HG03139 (cell line): ENCODE data around the gene APRT.

Source experiments
- ATAC-seq: cut with Tn5 transposase; IDR thresholded peaks from one replicate; pipeline ENCODE4 v1.9.1; 2021; ENCODE audit not compliant: unreplicated experiment

The APRT gene

DNA sequence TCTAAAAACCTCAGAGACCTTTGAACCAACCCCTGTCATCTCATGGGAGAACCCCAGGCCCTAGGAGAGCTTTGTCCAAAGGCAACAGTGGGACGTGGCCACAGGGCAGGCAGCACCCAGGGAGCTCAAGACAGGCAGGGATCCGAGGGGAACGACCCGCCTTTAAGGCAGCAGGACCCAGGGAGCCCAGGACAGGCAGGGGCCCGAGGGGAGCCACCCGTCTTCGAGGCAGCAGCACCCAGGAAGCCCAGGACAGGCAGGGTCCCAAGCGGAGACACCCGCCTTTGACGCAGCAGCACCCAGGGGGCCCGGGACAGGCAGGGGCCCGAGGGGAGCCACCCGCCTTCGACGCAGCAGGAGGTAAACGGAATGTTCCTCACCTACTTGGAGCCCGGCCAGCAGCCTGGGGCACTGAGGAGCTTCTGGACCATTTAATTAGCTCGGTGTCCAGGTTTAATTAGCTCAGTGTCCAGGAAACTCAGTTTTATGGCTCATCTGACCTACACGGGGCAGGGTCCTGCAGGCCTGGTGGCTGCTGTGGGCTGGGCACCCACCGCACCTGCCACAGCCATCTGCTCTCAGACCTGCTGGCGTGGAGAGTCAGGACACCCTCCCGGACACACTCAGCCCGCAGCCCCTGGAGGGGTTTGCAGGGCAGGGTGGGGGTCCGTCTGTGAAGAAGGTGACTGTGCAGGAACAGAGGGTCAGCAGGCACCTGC, 51.1 kb downstream of the APRT start:
- ATAC-seq = no peak

DNA sequence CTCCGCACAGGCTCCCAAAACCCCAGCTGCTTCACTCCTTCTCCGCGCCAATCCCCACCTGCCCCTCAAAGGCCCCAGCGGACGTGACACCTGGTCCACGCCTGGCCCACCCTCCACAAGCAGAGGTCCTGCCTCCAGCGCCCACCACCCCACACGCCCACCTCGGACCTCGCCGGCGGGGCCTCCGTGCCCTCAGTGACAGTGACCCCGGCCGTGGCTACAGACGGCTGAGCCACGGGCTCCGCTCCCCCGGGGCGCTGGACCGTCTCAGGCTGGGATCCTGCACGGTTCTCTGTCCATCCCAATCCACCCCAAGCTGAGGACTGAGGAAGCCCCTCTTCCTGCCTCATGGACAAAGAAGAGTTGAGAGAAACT, 51.8 kb downstream of the APRT start:
- ATAC-seq = no peak
